A549 (cell line): ENCODE results near the gene RBCK1. TPM values are rescaled to one million over a fixed set of nuclear protein-coding genes. Genes with fewer than 3 reads are reported as not detected.
A peak's percentile ranks its signal among the peaks of the same experiment; 100 is the strongest.

ENCODE experiments used
- BHLHE40 ChIP-seq: IDR thresholded peaks from 2 replicates; pipeline ENCODE4 v1.6.1; 2012; ENCODE audit warnings: low read depth, low read length, inconsistent platforms
- CBX2 ChIP-seq: fragments of 200-600 bp; sonication (generic); IDR thresholded peaks from 2 replicates; pipeline ENCODE4 v1.6.1; 2016; ENCODE audit warnings: low read depth, mild to moderate bottlenecking, borderline replicate concordance
- CBX8 ChIP-seq: fragments of 200-600 bp; sonication (generic); IDR thresholded peaks from 2 replicates; pipeline ENCODE4 v1.6.1; 2016
- CEBPB ChIP-seq, 2 experiments: fragments of >200 bp in 1 of 2; sonication (Bioruptor Twin) in 1 of 2; formaldehyde crosslinking in 1 of 2; IDR thresholded peaks; 2 replicates each; pipeline ENCODE4 v1.6.1; 2012 to 2016
- CHD4 ChIP-seq: fragments of 200-600 bp; sonication (generic); IDR thresholded peaks from 2 replicates; pipeline ENCODE4 v1.6.1; 2016; ENCODE audit warnings: antibody characterized with exemption, mild to moderate bottlenecking, borderline replicate concordance
- EHF ChIP-seq: fragments of 250-450 bp; sonication (Bioruptor Pico); IDR thresholded peaks from 2 replicates; pipeline ENCODE4 v1.5.0; 2020; ENCODE audit warnings: mild to moderate bottlenecking
- EHMT2 ChIP-seq: fragments of 200-600 bp; sonication (generic); IDR thresholded peaks from 2 replicates; pipeline ENCODE4 v1.6.1; 2016; ENCODE audit warnings: antibody characterized with exemption, low read depth, mild to moderate bottlenecking, moderate library complexity
- EP300 ChIP-seq, 2 experiments: fragments of >200 bp; sonication (Bioruptor Twin); formaldehyde crosslinking; IDR thresholded peaks; 2 replicates in 1 of 2; 3 replicates in 1 of 2; pipeline ENCODE4 v1.6.1; 2016 to 2017
- ESRRA ChIP-seq: fragments of 150-350 bp; IDR thresholded peaks from 2 replicates; pipeline ENCODE4 v1.6.1; 2014; ENCODE audit warnings: mild to moderate bottlenecking, low read length, borderline replicate concordance
- FOSB ChIP-seq: fragments of 250-450 bp; sonication (Bioruptor Pico); IDR thresholded peaks from 2 replicates; pipeline ENCODE4 v1.5.0; 2020; ENCODE audit warnings: mild to moderate bottlenecking, moderate library complexity
- FOXS1 ChIP-seq: fragments of 250-450 bp; sonication (Bioruptor Pico); IDR thresholded peaks from 2 replicates; pipeline ENCODE4 v1.5.0; 2020; ENCODE audit warnings: mild to moderate bottlenecking, moderate library complexity
- GATA3 ChIP-seq: IDR thresholded peaks from 2 replicates; pipeline ENCODE4 v1.6.1; 2012; ENCODE audit warnings: borderline replicate concordance
- HDAC2 ChIP-seq: fragments of 200-600 bp; sonication (generic); IDR thresholded peaks from 2 replicates; pipeline ENCODE4 v1.6.1; 2016
- HOXA7 ChIP-seq: fragments of 250-450 bp; sonication (Bioruptor Pico); IDR thresholded peaks from 2 replicates; pipeline ENCODE4 v1.5.0; 2020; ENCODE audit warnings: mild to moderate bottlenecking, moderate library complexity
- HOXB13 ChIP-seq: fragments of 250-450 bp; sonication (Bioruptor Pico); IDR thresholded peaks from 2 replicates; pipeline ENCODE4 v1.5.0; 2020; ENCODE audit warnings: low read depth, mild to moderate bottlenecking, moderate library complexity
- KDM1A ChIP-seq: fragments of 200-600 bp; sonication (generic); IDR thresholded peaks from 2 replicates; pipeline ENCODE4 v1.6.1; 2016; ENCODE audit warnings: low read depth, mild to moderate bottlenecking
- KDM5A ChIP-seq: fragments of 200-600 bp; sonication (generic); IDR thresholded peaks from 2 replicates; pipeline ENCODE4 v1.6.1; 2016; ENCODE audit warnings: antibody characterized with exemption, mild to moderate bottlenecking
- NFE2L2 ChIP-seq: fragments of 150-350 bp; conservative IDR thresholded peaks from 2 replicates; pipeline ENCODE4 v1.6.1; 2014; ENCODE audit warnings: low read length
- NPAS2 ChIP-seq: fragments of 250-450 bp; sonication (Bioruptor Pico); IDR thresholded peaks from 2 replicates; pipeline ENCODE4 v1.8.0; 2022; ENCODE audit warnings: mild to moderate bottlenecking, moderate library complexity, borderline replicate concordance
- POLR2AphosphoS2 ChIP-seq: conservative IDR thresholded peaks from 2 replicates; pipeline ENCODE4 v1.6.1; 2012; ENCODE audit warnings: low read length, improper control_type of control experiment, inconsistent platforms
- RAD21 ChIP-seq, 2 experiments: fragments of >200 bp in 1 of 2; sonication (Bioruptor Twin) in 1 of 2; formaldehyde crosslinking in 1 of 2; IDR thresholded peaks in 1 of 2; conservative IDR thresholded peaks in 1 of 2; 2 replicates in 1 of 2; 3 replicates in 1 of 2; pipeline ENCODE4 v1.6.1; 2012 to 2018; ENCODE audit warnings: inconsistent platforms in 1 of 2
- RCOR1 ChIP-seq: fragments of 150-350 bp; IDR thresholded peaks from 2 replicates; pipeline ENCODE4 v1.6.1; 2014; ENCODE audit warnings: antibody characterized with exemption, low read length, low read depth
- RNF2 ChIP-seq: fragments of 200-600 bp; sonication (generic); IDR thresholded peaks from 2 replicates; pipeline ENCODE4 v1.6.1; 2016; ENCODE audit warnings: low read depth, mild to moderate bottlenecking, antibody characterized with exemption, moderate library complexity, borderline replicate concordance
- SMC3 ChIP-seq: fragments of >200 bp; sonication (Bioruptor Twin); formaldehyde crosslinking; IDR thresholded peaks from 3 replicates; pipeline ENCODE4 v1.6.1; 2018; ENCODE audit warnings: inconsistent platforms
- SREBF2 ChIP-seq: fragments of 450-650 bp; IDR thresholded peaks from 2 replicates; pipeline ENCODE4 v1.6.1; 2014; ENCODE audit warnings: mild to moderate bottlenecking, moderate library complexity
- TFCP2L1 ChIP-seq: fragments of 250-450 bp; sonication (Bioruptor Pico); IDR thresholded peaks from 2 replicates; pipeline ENCODE4 v1.5.0; 2021; ENCODE audit warnings: mild to moderate bottlenecking
- TP53 ChIP-seq: fragments of 250-450 bp; sonication (Bioruptor Pico); IDR thresholded peaks from 2 replicates; pipeline ENCODE4 v1.5.0; 2021; ENCODE audit warnings: mild to moderate bottlenecking, moderate library complexity
- ZNF302 ChIP-seq: fragments of 250-450 bp; sonication (Bioruptor Pico); IDR thresholded peaks from 2 replicates; pipeline ENCODE4 v1.9.0; 2021; ENCODE audit warnings: inconsistent platforms, mild to moderate bottlenecking, moderate library complexity
- polyA plus RNA-seq, 4 experiments: library from polyadenylated mRNA; depleted of rRNA in 3 of 4; stranded (reverse); fragments of >200 nt; fragmentation: RNase III in 1 of 4; extraction: RNeasy Plus Mini Kit Qiagen cat#74134 plus additional on column Dnase treatment in 1 of 4; gene quantifications; 2 replicates in 3 of 4; 3 replicates in 1 of 4; pipeline ENCODE4 v1.2.3, GENCODE V29; 2011 to 2017
- TF ChIP-seq, protein P1 (sequence below): fragments of 150-350 bp; IDR thresholded peaks from 2 replicates; pipeline ENCODE4 v1.6.1; 2014; ENCODE audit warnings: low read depth, mild to moderate bottlenecking, low read length
- TF ChIP-seq, protein P2 (sequence below): fragments of >200 bp; sonication (Bioruptor Twin); formaldehyde crosslinking; IDR thresholded peaks from 3 replicates; pipeline ENCODE4 v1.5.1; 2016
- TF ChIP-seq, protein P3 (sequence below): fragments of 250-450 bp; sonication (Bioruptor Pico); IDR thresholded peaks from 2 replicates; pipeline ENCODE4 v1.5.0; 2021; ENCODE audit warnings: mild to moderate bottlenecking, moderate library complexity, borderline replicate concordance
- TF ChIP-seq, protein P4 (sequence below): fragments of 250-450 bp; sonication (Bioruptor Pico); IDR thresholded peaks from 2 replicates; pipeline ENCODE4 v1.5.0; 2020; ENCODE audit warnings: low read depth, mild to moderate bottlenecking, moderate library complexity
- TF ChIP-seq, protein P5 (sequence below): IDR thresholded peaks from 2 replicates; pipeline ENCODE4 v1.6.1; 2012
- TF ChIP-seq, protein P6 (sequence below): fragments of >200 bp; sonication (Bioruptor Twin); formaldehyde crosslinking; IDR thresholded peaks from 2 replicates; pipeline ENCODE4 v1.6.1; 2016
- TF ChIP-seq, protein P7 (sequence below): IDR thresholded peaks from 2 replicates; pipeline ENCODE4 v1.6.1; 2012; ENCODE audit warnings: low read depth, borderline replicate concordance

The RBCK1 gene
- polyA plus RNA-seq, 2 of the 4 experiments (the other 2 are of a cell fraction) = 117 to 222 TPM

DNA sequence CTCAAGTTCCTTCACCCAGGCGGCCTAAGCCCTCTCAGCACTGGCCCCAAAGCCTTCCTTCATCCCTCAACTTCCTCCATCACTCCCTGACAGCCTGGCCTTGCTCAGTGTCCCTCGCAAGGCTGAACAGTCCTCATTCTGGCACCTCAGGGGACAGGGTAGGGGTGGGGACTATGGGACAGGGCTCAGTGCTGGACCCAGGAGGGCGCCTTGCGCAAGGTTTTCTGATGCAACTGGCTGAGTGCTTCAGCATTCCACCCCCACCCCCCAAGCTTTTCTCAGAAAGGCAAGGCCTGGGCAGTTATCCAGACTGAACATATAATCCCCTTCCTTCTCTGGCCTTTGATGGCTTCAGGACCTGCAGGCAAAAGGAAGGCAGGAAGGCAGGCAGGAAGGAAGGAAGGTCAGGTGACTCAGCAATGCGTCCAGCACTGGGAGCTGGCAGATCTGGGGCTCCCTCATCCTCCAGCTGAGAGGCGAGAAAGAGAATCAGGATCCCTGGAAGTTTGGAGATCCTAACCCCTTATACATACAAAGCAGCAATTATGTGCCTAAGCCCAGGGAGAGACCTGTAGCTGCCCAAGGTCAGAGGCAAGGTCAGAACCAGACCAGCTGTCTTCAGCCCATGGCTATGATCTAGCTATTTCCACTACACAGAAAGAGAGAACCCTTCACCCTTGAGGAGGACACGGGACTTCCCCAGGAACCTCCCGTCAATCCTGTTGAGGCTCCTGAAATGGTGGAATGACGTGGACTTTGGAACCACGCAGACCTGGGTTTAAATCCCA lies 36.1 kb upstream of the RBCK1 start (continued):
- TF ChIP-seq HOXB13 (peak; percentile 70; the same call in 1 of the 2 replicates), SREBF2 (no peak), KDM1A (no peak), CEBPB (IDR thresholded peaks at IDR 0.05) (peak; percentile 100), NFE2L2 (no peak), CBX2 (no peak), RNF2 (no peak), SMC3 (peak; percentile 72), CHD4 (no peak), EHF (CRISPR knock-in tag) (peak; percentile 80; the same call in 1 of the 2 replicates), GATA3 (peak; percentile 73), EP300 (IDR thresholded peaks at IDR 0.05) (peak; percentile 92 to 96; a peak in 3 of 5 replicates), FOSB (CRISPR knock-in tag) (no peak), ZNF302 (CRISPR knock-in tag) (no peak), BHLHE40 (no peak), CBX8 (no peak), KDM5A (no peak), TP53 (CRISPR knock-in tag) (no peak; the same call in 1 of the 2 replicates), RCOR1 (no peak), HDAC2 (no peak), FOXS1 (CRISPR knock-in tag) (no peak), HOXA7 (no peak), EHMT2 (no peak), NPAS2 (CRISPR knock-in tag) (no peak), TFCP2L1 (no peak), RAD21 (conservative IDR thresholded peaks at IDR 0.05 in 1 of 2, IDR thresholded peaks at IDR 0.05 in 1 of 2) (peak in 1 of 2 experiments; percentile 58; a peak in 3 of 5 replicates), POLR2AphosphoS2 (no peak), ESRRA (peak; percentile 17)
- TF ChIP-seq, protein P1, sequence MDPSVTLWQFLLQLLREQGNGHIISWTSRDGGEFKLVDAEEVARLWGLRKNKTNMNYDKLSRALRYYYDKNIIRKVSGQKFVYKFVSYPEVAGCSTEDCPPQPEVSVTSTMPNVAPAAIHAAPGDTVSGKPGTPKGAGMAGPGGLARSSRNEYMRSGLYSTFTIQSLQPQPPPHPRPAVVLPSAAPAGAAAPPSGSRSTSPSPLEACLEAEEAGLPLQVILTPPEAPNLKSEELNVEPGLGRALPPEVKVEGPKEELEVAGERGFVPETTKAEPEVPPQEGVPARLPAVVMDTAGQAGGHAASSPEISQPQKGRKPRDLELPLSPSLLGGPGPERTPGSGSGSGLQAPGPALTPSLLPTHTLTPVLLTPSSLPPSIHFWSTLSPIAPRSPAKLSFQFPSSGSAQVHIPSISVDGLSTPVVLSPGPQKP = no peak
- TF ChIP-seq, protein P2, sequence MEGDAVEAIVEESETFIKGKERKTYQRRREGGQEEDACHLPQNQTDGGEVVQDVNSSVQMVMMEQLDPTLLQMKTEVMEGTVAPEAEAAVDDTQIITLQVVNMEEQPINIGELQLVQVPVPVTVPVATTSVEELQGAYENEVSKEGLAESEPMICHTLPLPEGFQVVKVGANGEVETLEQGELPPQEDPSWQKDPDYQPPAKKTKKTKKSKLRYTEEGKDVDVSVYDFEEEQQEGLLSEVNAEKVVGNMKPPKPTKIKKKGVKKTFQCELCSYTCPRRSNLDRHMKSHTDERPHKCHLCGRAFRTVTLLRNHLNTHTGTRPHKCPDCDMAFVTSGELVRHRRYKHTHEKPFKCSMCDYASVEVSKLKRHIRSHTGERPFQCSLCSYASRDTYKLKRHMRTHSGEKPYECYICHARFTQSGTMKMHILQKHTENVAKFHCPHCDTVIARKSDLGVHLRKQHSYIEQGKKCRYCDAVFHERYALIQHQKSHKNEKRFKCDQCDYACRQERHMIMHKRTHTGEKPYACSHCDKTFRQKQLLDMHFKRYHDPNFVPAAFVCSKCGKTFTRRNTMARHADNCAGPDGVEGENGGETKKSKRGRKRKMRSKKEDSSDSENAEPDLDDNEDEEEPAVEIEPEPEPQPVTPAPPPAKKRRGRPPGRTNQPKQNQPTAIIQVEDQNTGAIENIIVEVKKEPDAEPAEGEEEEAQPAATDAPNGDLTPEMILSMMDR = no peak
- TF ChIP-seq, protein P3, sequence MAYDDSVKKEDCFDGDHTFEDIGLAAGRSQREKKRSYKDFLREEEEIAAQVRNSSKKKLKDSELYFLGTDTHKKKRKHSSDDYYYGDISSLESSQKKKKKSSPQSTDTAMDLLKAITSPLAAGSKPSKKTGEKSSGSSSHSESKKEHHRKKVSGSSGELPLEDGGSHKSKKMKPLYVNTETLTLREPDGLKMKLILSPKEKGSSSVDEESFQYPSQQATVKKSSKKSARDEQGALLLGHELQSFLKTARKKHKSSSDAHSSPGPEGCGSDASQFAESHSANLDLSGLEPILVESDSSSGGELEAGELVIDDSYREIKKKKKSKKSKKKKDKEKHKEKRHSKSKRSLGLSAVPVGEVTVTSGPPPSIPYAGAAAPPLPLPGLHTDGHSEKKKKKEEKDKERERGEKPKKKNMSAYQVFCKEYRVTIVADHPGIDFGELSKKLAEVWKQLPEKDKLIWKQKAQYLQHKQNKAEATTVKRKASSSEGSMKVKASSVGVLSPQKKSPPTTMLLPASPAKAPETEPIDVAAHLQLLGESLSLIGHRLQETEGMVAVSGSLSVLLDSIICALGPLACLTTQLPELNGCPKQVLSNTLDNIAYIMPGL (CRISPR knock-in tag) = no peak
- TF ChIP-seq, protein P4, sequence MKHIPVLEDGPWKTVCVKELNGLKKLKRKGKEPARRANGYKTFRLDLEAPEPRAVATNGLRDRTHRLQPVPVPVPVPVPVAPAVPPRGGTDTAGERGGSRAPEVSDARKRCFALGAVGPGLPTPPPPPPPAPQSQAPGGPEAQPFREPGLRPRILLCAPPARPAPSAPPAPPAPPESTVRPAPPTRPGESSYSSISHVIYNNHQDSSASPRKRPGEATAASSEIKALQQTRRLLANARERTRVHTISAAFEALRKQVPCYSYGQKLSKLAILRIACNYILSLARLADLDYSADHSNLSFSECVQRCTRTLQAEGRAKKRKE (CRISPR knock-in tag) = no peak
- TF ChIP-seq, protein P5, sequence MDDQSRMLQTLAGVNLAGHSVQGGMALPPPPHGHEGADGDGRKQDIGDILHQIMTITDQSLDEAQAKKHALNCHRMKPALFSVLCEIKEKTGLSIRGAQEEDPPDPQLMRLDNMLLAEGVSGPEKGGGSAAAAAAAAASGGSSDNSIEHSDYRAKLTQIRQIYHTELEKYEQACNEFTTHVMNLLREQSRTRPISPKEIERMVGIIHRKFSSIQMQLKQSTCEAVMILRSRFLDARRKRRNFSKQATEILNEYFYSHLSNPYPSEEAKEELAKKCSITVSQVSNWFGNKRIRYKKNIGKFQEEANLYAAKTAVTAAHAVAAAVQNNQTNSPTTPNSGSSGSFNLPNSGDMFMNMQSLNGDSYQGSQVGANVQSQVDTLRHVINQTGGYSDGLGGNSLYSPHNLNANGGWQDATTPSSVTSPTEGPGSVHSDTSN = no peak; the same call in 1 of the 2 replicates
- TF ChIP-seq, protein P6, sequence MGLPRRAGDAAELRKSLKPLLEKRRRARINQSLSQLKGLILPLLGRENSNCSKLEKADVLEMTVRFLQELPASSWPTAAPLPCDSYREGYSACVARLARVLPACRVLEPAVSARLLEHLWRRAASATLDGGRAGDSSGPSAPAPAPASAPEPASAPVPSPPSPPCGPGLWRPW = peak; percentile 99
- TF ChIP-seq, protein P7, sequence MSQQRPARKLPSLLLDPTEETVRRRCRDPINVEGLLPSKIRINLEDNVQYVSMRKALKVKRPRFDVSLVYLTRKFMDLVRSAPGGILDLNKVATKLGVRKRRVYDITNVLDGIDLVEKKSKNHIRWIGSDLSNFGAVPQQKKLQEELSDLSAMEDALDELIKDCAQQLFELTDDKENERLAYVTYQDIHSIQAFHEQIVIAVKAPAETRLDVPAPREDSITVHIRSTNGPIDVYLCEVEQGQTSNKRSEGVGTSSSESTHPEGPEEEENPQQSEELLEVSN = peak; percentile 64; the same call in 1 of the 2 replicates
